Nephron (organoid): Measurements from ENCODE around the gene PAX8.

Experiments used
- H3K27ac Mint-ChIP-seq, 3 experiments: 2 replicates each; pipeline ENCODE4 v1.8.0; 2020; ENCODE audit warnings: mixed read lengths in 3 of 3, mild to moderate bottlenecking in 2 of 3, moderate library complexity in 1 of 3
- H3K27me3 Mint-ChIP-seq: 2 replicates; pipeline ENCODE4 v1.8.0; 2021; ENCODE audit warnings: low read depth, mild to moderate bottlenecking, moderate library complexity, mixed read lengths
- H3K36me3 Mint-ChIP-seq: 2 replicates; pipeline ENCODE4 v1.8.0; 2020; ENCODE audit warnings: low read depth, mixed read lengths
- H3K4me1 Mint-ChIP-seq: 2 replicates; pipeline ENCODE4 v1.8.0; 2020; ENCODE audit warnings: mixed read lengths
- H3K4me3 Mint-ChIP-seq, 3 experiments: 2 replicates each; pipeline ENCODE4 v1.8.0; 2020; ENCODE audit warnings: mild to moderate bottlenecking in 3 of 3, mixed read lengths in 3 of 3, moderate library complexity in 2 of 3
- H3K9me3 Mint-ChIP-seq: 2 replicates; pipeline ENCODE4 v1.8.0; 2020; ENCODE audit warnings: mixed read lengths
- CTCF ChIP-seq, 3 experiments: fragments of 200-600 bp; sonication (generic); IDR thresholded peaks; one replicate each; pipeline ENCODE4 v1.5.0; 2021; ENCODE audit warnings: antibody characterized with exemption in 3 of 3; ENCODE audit not compliant: unreplicated experiment in 3 of 3

PAX8 gene

DNA sequence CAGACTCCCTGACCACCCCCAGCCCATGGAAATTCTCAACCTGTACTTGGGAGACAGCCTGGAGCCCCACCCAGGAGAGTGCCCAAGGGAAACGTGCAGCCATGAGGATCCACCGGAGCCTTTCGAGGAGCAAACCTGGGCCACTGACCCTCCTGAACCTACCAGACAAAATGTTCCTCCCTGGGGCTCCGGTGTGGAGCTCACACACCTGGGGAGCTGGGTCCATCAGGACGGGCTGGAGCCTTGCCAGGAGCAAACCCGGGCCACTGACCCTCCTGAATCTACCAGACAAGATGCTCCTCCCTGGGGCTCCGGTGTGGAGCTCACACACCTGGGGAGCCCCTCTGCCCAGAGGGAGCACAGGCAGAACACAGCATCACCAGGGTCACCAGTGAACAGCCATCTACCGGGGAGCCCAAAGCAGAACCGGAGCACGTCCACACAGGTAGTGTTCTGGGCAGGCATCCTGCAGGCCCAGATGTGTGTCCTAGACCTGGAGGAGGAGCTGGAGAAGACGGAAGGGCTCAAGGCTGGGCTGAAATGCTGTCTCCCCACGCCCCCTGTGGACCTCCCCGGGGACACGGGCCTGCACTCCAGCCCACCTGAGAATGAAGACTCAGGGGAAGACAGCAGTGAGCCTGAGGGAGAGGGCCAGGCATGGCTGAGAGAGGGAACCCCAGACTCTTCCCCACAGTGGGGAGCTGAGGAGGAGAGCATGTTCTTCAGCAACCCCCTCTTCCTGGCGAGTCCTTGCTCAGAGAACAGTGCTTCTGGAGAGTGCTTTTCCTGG, 96.1 kb downstream of the PAX8 start:
- Mint-ChIP-seq H3K9me3 (no peaks in the 10 kb centered on the region), H3K4me1 (no peaks in the 10 kb centered on the region), H3K27me3 (peaks cover 4% of the 10 kb centered on the region), H3K36me3 (no peaks in the 10 kb centered on the region), H3K4me3 (no peak overlapping the region), H3K27ac (no peak overlapping the region)
- TF ChIP-seq CTCF (IDR thresholded peaks at IDR 0.05; ENCODE audit: unreplicated experiment in 3 of 3), result no peak

DNA sequence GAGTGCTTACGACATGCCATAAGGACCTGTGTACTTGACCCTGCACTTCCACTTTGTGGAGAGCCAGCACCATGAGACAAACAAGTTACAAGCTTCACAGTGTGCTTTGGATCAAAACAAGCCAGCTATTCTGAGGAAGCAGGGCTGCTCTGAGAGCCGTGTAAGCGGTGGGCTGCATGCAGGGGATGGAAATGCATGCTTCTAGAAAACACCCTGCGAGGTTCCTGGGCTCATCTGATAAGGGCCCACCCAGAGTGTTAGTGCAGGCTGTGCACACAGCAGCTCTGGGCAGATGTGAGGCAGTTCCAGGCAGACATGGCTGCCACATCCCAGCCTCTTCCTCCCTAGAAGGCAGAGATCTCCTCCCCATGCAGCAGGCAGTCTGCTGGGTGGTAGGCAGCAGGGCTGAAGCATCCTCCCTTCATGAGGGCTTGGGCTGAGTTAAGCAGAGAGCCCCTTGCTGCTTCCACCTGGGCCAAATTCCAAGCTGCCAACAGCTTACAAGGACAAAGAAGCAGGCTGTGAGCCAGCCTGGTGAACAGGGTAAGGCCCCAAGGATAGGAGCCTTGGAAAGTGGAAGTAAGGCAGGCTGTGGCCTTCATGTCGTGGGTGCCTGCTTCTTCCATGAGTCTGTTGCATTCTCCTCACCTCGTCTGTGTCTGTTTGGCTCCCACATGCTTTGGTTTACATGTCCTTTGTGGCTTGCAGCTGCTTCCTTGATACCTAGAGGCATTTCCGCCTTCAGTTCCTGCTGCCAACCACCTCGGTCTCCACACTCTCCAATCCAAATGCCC, 97.3 kb downstream of the PAX8 start:
- H3K4me3 Mint-ChIP-seq, result no peak overlapping the region
- no peaks in the 10 kb centered on the region for H3K9me3 Mint-ChIP-seq
- no peak for TF ChIP-seq CTCF (IDR thresholded peaks at IDR 0.05; ENCODE audit: unreplicated experiment in 3 of 3)
- H3K27ac Mint-ChIP-seq, result no peak overlapping the region
- H3K36me3 Mint-ChIP-seq, result no peaks in the 10 kb centered on the region
- H3K27me3 Mint-ChIP-seq, result peaks cover 4% of the 10 kb centered on the region
- no peaks in the 10 kb centered on the region for H3K4me1 Mint-ChIP-seq

DNA sequence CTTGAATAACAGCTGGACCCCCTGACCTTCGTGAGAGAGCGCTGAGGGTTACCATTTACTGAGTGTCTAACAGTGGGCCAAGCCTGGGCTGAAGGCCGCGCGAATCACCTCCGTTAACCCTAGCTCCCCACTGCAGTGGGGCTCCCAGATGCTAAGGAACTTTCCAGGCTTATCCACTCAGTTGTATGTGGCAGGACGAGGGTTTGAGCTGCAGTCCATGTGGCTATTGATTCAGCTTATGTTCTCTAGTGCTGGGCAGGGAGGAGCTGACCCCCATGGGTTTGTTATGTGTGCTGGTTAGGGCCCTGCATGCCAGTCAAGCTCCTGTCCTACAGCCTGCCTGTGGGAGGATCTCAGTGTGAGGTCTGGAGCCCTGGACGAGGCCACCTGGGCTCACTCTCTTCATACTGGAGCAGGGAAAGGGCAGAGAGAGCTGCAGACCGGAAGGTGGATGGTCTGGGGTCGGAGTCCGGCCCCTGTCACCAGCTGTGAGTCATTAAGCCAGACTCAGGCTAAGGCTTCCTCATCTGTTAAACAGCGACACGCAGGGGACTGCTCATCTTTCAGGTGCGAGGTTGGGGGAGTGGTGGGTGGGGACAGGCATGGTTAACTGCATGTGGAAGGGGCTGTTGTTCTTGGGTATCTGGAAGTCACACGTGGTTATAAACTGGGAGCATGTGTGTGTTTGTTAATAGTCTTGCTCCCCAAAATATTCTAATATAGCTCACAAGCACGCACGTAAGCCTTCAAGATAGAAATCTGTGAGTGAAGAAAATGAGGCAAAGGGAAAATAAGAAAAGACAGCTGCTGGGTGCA, 98.4 kb downstream of the PAX8 start:
- H3K27me3 Mint-ChIP-seq, result peaks cover 4% of the 10 kb centered on the region
- TF ChIP-seq CTCF (IDR thresholded peaks at IDR 0.05; ENCODE audit: unreplicated experiment in 3 of 3), result no peak

DNA sequence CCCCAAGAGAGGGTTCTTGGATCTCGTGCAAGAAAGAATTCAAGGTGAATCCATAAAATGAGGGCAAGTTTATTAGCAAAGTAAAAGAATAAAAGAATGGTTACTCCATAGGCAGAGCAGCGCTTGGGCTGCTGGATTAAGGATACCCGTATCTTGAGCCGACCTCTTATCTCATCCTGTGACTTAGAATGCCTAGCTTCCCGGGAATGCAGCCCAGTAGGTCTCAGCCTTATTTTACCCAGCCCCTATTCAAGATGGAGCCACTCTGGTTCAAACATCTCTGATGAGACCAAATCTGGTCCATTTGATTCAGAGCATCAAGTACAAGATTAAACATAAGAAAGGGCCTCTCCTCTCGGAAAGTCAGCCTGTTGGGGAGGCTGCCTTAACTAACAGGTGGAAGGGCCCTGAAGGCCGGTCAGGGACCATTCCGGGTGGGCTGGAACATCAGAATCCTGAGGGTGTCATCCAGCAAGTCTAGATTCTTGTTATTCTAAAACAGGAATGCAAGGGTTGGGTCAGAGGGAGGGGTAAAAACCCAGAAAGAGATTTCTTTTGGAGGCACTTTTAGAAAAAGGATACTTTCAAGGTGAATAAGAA, 99.2 kb downstream of the PAX8 start:
- Mint-ChIP-seq H3K4me1 (peaks cover 5% of the 10 kb centered on the region), H3K4me3 (no peak overlapping the region), H3K9me3 (no peaks in the 10 kb centered on the region), H3K27me3 (peaks cover 4% of the 10 kb centered on the region), H3K27ac (no peak overlapping the region), H3K36me3 (no peaks in the 10 kb centered on the region)
- no peak for TF ChIP-seq CTCF (IDR thresholded peaks at IDR 0.05; ENCODE audit: unreplicated experiment in 3 of 3)

More for the DNA sequence above, 98.4 kb downstream of the PAX8 start:
- H3K27ac Mint-ChIP-seq, result no peak overlapping the region
- H3K4me1 Mint-ChIP-seq, result peaks cover 1% of the 10 kb centered on the region
- no peak overlapping the region for H3K4me3 Mint-ChIP-seq
- H3K9me3 Mint-ChIP-seq, result no peaks in the 10 kb centered on the region
- no peaks in the 10 kb centered on the region for H3K36me3 Mint-ChIP-seq

DNA sequence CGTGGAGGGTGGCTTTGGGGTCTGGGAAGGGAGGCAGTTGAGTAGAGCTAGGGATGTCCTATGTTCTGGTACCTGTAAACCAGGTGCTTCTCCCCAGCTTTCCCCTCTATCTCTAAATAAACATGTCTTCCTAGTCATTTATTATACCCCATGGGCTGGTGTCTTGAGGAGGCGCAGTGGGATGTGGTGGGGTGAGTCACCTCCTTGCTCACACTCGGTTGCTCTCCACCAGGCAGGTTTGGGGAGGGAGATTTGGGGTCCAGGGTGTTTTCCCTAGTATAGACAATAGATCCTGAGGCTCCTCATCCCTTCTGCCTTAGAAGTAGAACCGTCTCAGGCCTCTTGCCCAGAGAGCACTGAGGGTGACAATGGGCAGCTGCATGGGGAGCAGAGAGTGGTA, 99.8 kb downstream of the PAX8 start:
- Mint-ChIP-seq H3K4me3 (no peak overlapping the region), H3K9me3 (no peaks in the 10 kb centered on the region), H3K36me3 (no peaks in the 10 kb centered on the region), H3K27ac (no peak overlapping the region), H3K27me3 (peaks cover 4% of the 10 kb centered on the region), H3K4me1 (peaks cover 5% of the 10 kb centered on the region)
- no peak for TF ChIP-seq CTCF (IDR thresholded peaks at IDR 0.05; ENCODE audit: unreplicated experiment in 3 of 3)
